ENCODE measurements around the gene SYT1.

Gene SYT1

DNA sequence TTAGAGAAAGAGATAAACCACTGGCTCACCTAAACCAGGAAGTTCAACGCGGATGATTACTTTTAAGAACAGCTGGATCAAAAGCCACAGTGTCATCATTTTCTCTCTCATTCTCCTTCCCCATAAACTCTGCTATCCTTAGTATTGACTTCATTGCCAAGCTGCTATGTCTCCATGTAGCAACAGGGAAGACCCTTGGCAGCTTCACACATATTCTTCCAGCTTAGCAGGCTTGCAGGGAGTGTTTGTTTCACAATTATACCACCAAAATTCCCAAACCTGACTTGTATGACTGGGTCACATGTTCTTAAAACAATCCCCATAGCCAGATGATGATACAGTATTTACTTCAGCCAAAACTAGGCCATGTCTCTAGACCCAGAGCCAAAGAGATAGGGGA, 590.7 kb downstream of the SYT1 start:
- DNase-seq = no peak

- no peak for DNase-seq
Measured at GRCh38 chr12:79482323-79482722, 617.7 kb downstream of the SYT1 start.

DNA sequence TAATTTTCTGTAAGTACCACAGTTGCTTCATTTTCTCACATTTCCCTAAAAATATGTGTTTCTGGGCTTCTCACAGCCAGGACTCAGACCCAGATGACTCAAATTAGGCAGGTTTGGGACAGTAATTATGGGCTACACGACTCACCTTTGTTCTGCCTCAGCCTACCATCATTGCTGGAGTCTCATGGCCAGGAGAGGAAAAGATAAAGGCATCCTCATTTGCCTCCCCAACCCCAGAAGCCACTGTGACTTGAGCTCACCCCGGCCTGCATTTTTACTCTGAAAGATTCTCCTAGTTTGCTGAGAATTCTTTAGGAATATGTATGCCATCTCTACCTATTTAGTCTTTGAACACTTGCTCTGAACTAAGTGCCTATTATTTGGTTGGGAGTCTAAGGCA, 618.3 kb downstream of the SYT1 start:
- no peak for DNase-seq

DNA sequence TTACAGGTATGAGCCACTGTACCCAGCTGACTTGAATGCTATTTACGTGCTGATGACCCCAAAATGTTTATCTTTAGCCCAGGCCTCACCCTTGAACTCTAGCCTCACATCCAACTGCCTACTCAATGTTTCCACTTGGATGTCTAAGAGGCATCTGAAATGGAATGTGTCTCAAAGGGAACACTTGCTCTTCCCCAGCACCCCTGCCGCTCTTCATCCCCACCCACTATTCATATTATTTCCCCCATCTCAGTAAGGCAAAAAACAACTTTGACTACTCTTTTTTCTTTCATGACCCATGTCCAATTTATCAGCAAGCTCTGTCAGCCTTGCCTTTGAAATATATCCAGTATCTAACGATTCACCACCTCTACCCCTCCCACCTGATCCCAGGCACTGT, 621.6 kb downstream of the SYT1 start:
- no peak for DNase-seq

- no peak for DNase-seq
Measured at GRCh38 chr12:79487386-79488110, 623.0 kb downstream of the SYT1 start.

Data from activated CD4-positive, alpha-beta T cell treated with anti-CD3 and anti-CD28 coated beads for 1 hour (primary cell).